OCI-LY7 (cell line): ENCODE measurements around the gene SCG5. TPM values are rescaled to one million over a fixed set of nuclear protein-coding genes. Genes with fewer than 3 reads are reported as not detected.

Experiments
- BruUV-seq: library from RNA; stranded (reverse); fragments of 400-500 nt; replicated peaks from 2 replicates; lab custom pipeline; 2021; lab: Mats Ljungman, UMichigan
- CTCF ChIA-PET: fragments of 300-600 bp; sonication (Branson Sonifier 250); formaldehyde crosslinking; loops from one replicate; lab custom pipeline; 2022; ENCODE audit warnings: antibody characterized with exemption; ENCODE audit not compliant: unreplicated experiment; lab: Charles Lee
- POLR2A ChIA-PET: fragments of 300-600 bp; sonication (Branson Sonifier 250); formaldehyde crosslinking; loops from one replicate; lab custom pipeline; 2022; ENCODE audit warnings: antibody characterized with exemption; lab: Charles Lee
- DNase-seq: peaks from one replicate; pipeline ENCODE4 v3.0.0-alpha.2; 2015; ENCODE audit warnings: low spot score
- H2AFZ ChIP-seq: fragments of 200-600 bp; sonication (generic), shearing (Covaris generic); 2 replicates; pipeline ENCODE4 v1.6.1; 2014; ENCODE audit warnings: mild to moderate bottlenecking, antibody characterized with exemption, low read length, moderate library complexity
- H3K27ac ChIP-seq: fragments of 200-600 bp; sonication (generic); 2 replicates; pipeline ENCODE4 v1.5.1; 2014; ENCODE audit warnings: mixed run types, low read depth, mild to moderate bottlenecking, moderate library complexity, low read length, inconsistent platforms; ENCODE audit not compliant: poor library complexity, severe bottlenecking
- H3K36me3 ChIP-seq: fragments of 200-600 bp; sonication (generic); 2 replicates; pipeline ENCODE4 v1.6.1; 2014; ENCODE audit warnings: mild to moderate bottlenecking, antibody characterized with exemption, low read length, moderate library complexity, mixed read lengths; ENCODE audit not compliant: insufficient read depth
- H3K4me1 ChIP-seq: fragments of 200-600 bp; sonication (generic); 2 replicates; pipeline ENCODE4 v1.5.1; 2014; ENCODE audit warnings: mild to moderate bottlenecking, low read length; ENCODE audit not compliant: insufficient read depth, poor library complexity, severe bottlenecking
- H3K4me2 ChIP-seq: fragments of 200-600 bp; sonication (generic); 2 replicates; pipeline ENCODE4 v1.6.1; 2014; ENCODE audit warnings: mild to moderate bottlenecking, low read length
- H3K4me3 ChIP-seq: fragments of 200-600 bp; sonication (generic); 2 replicates; pipeline ENCODE4 v1.5.1; 2014; ENCODE audit warnings: mild to moderate bottlenecking, low read depth, low read length; ENCODE audit not compliant: poor library complexity, severe bottlenecking
- H3K79me2 ChIP-seq: fragments of 200-600 bp; sonication (generic); 2 replicates; pipeline ENCODE4 v1.6.1; 2016; ENCODE audit warnings: low read depth, mild to moderate bottlenecking, low read length, moderate library complexity, mixed read lengths; ENCODE audit not compliant: insufficient read depth
- H3K9me2 ChIP-seq: fragments of 200-600 bp; sonication (generic); 2 replicates; pipeline ENCODE4 v1.6.1; 2016; ENCODE audit warnings: mild to moderate bottlenecking, low read length, mixed read lengths; ENCODE audit not compliant: insufficient read depth
- H3K9me3 ChIP-seq: fragments of 200-600 bp; sonication (generic); 2 replicates; pipeline ENCODE4 v1.6.1; 2014; ENCODE audit warnings: mild to moderate bottlenecking, mixed run types, low read length, mixed read lengths
- H4K20me1 ChIP-seq: fragments of 200-600 bp; sonication (generic); 2 replicates; pipeline ENCODE4 v1.6.1; 2014; ENCODE audit warnings: mild to moderate bottlenecking, antibody characterized with exemption, low read length, moderate library complexity, mixed read lengths; ENCODE audit not compliant: insufficient read depth
- CTCF ChIP-seq: fragments of 200-600 bp; sonication (generic); conservative IDR thresholded peaks from 2 replicates; pipeline ENCODE4 v1.5.1; 2014; ENCODE audit warnings: mild to moderate bottlenecking, antibody characterized with exemption, low read length, moderate library complexity, mixed read lengths
- EZH2phosphoT487 ChIP-seq: fragments of 200-600 bp; sonication (generic); IDR thresholded peaks from 2 replicates; pipeline ENCODE4 v1.6.1; 2018; ENCODE audit warnings: low read depth, borderline replicate concordance, mild to moderate bottlenecking, mixed run types, antibody characterized with exemption, low read length, moderate library complexity, mixed read lengths
- intact Hi-C: fragments of 100-400 bp; cut with micrococcal nuclease; formaldehyde crosslinking; loops from one replicate; pipeline ENCODE4 v1.10.0; 2022; ENCODE audit not compliant: unreplicated experiment
- total RNA-seq, 2 experiments: library from RNA; depleted of rRNA in 1 of 2; stranded (reverse); fragments of >200 nt in 1 of 2; shearing (Covaris generic) in 1 of 2; gene quantifications; 2 replicates each; pipeline ENCODE4 v1.2.3, GENCODE V29; 2014 to 2022

Gene SCG5
- total RNA-seq, 2 experiments from 2014 or later = 1.5 to 4.7 TPM

DNA sequence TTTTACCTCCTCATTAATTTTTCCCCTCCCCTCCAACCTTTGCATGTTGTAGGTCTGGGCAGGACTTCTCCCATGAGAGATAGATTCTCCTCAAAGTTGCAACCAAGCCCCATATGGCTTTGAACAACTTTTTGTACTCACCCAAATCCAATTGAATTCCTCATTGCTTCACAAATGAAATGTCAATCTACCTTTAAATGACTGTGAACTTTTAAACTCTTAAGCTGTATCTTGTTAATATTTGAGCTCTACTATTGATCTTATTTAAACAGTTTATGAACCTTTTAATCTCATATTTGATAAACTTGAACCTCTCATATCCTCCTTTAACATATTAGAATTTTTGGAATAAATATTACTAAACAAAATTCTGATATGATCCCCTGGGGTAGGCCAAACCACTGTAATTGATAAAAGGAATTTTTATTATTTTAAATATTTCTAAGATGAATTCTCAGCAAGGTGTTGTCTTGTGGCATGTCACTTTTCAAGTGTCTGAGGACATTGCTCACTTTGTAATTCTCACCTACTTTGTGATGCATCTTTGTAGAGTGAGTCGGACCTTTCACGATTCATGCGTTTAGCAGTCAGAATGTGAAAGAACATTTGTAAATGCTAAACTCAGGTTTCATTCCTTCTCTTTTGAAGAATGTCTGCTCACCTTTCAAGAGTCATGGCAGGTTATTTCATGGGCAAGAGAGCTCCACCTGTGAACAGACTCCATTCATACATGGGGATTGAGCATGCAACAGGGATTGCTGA lies 52.9 kb downstream of the SCG5 start:
- POLR2A ChIA-PET = no interaction called here

GRCh38 chr15:32698773-32699390 lies 57.4 kb downstream of the SCG5 start:
- no TSS peak for BruUV-seq

More for the DNA sequence above, 52.9 kb downstream of the SCG5 start:
- Histone ChIP-seq H3K36me3 (no peaks in the 10 kb centered on the region), H3K4me3 (no peak overlapping the region), H3K27ac (no peak overlapping the region), H3K79me2 (no peaks in the 10 kb centered on the region), H3K9me3 (no peaks in the 10 kb centered on the region), H3K4me2 (no peak overlapping the region), H3K4me1 (no peaks in the 10 kb centered on the region), H4K20me1 (no peaks in the 10 kb centered on the region), H3K9me2 (no peaks in the 10 kb centered on the region), H2AFZ (no peak overlapping the region)
- intact Hi-C loops = no loop called here
- no peak for DNase-seq
- no TSS peak for BruUV-seq
- no peak for TF ChIP-seq CTCF
- no peak for TF ChIP-seq EZH2phosphoT487
- CTCF ChIA-PET = no interaction called here

More at GRCh38 chr15:32698773-32699390, 57.4 kb downstream of the SCG5 start:
- no peak for TF ChIP-seq CTCF
- TF ChIP-seq EZH2phosphoT487 = no peak
- Histone ChIP-seq H3K27ac (no peak overlapping the region), H3K4me1 (no peaks in the 10 kb centered on the region), H2AFZ (no peak overlapping the region), H3K36me3 (no peaks in the 10 kb centered on the region), H3K9me3 (no peaks in the 10 kb centered on the region), H4K20me1 (no peaks in the 10 kb centered on the region), H3K4me3 (no peak overlapping the region), H3K79me2 (no peaks in the 10 kb centered on the region), H3K4me2 (no peak overlapping the region), H3K9me2 (no peaks in the 10 kb centered on the region)
- DNase-seq = no peak
- ChIA-PET CTCF (no interaction called here), POLR2A (no interaction called here)
- intact Hi-C loops = no loop called here
